GM18502 (cell line): Measurements from ENCODE around the gene STK38.

Source experiments
- ATAC-seq: cut with Tn5 transposase; IDR thresholded peaks from one replicate; pipeline ENCODE4 v1.9.1; 2021; ENCODE audit warnings: mild to moderate bottlenecking; ENCODE audit not compliant: unreplicated experiment, poor library complexity

Gene STK38

DNA sequence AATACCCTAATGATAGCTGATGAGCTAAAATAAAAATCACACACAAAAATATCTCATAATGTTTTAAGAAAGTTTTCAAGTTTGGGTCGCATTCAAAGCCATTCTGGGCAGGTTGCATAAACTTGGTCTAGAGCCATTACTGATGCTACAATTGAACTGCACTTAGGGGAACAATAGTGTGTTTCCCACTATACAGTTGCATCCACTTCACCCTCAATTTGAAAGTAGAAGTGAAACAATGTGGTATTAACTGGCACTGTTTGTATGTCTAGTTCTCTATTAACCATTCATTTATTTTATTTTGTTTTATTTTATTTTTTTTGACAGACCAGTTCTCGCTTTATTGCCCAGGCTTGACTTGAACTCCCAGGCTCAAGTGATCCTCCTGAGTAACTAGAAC is 23.0 kb upstream of the STK38 start:
- no peak for ATAC-seq

DNA sequence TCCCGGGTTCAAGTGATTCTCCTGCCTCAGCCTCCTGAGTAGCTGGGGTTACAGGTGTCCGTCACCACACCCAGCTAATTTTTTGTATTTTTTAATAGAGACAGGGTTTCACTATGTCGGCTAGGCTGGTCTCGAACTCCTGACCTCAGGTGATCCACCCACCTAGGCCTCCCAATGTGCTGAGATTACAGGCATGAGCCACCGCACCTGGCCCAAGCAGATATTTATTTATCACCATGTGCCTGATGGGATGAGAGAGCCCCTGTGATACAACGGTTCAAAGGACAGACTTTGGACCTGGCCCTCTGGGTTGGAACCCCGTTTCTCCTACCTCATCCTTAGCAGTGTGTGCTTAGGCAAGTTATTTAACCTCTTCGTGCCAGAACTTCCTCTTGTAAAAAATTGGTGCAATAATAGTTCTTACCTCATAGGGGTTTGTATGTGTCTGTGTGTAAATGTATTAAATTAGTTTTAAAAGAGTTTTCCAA is 19.2 kb upstream of the STK38 start:
- ATAC-seq = no peak

DNA sequence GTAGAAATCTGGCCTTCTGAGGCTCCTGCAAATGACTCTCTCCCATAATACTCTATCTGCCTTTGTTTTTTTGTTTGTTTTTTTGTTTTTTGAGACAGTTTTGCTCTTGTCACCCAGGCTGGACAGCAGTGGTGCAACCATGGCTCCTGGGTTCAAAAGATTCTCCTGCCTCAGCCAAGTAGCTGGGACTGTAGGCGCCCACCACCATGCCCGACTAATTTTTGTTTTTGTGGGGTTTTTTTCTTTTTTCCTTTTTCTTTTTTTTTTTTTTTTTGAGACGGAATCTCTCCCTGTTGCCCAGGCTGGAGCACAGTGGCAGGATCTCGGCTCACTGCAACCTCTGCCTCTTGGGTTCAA is 16.6 kb upstream of the STK38 start:
- ATAC-seq = no peak

DNA sequence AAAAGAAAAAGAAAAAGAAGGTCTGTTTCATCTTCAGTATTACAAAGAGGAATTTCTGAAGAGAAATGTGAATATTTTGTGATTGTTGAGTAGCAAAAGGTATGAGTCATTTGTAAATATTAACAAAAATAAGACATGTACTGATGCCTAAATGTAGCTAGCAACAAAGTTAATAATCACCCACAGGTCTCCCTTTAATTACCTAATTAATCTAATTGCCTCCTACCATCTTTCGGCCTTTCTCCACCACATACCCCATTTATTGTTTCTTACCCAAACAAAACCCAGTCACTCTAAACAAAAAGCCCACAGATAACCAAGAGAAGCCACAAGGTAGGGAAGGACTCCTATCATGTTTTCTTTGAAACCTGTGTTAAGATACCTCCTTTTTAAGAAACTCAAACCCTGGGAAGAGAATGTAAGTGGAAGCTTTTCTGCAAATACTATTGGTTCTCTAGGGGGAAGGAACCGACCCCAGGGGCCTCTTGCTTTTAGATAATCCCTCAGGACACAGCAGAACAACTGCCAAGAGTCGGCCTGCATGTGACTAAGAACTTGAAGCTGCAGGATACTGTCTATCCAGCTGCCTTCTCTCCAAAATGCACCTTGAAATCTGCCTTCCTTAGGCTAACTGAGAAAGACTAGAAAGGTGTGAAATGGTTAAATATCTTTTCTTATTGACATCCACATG is 16.1 kb upstream of the STK38 start:
- no peak for ATAC-seq

DNA sequence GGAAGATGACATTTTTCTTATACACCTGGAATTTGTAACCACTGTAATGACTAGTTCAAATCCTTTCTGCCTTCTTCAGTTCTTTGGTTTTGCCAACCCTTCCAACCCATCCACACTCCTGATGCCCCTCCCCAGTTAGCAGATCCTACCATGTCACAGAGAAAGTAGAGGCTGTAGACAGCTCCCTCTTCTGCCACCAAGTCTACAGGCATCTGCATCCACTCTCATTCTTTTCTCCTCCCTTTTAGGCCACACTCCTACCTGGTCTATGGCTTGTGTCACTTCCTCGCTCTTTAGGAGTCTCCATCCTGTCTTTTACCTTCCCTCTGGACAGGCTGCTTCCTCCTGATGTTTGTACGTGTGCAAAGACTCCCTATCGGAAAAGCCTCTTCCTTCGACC is 13.5 kb upstream of the STK38 start:
- ATAC-seq = no peak

DNA sequence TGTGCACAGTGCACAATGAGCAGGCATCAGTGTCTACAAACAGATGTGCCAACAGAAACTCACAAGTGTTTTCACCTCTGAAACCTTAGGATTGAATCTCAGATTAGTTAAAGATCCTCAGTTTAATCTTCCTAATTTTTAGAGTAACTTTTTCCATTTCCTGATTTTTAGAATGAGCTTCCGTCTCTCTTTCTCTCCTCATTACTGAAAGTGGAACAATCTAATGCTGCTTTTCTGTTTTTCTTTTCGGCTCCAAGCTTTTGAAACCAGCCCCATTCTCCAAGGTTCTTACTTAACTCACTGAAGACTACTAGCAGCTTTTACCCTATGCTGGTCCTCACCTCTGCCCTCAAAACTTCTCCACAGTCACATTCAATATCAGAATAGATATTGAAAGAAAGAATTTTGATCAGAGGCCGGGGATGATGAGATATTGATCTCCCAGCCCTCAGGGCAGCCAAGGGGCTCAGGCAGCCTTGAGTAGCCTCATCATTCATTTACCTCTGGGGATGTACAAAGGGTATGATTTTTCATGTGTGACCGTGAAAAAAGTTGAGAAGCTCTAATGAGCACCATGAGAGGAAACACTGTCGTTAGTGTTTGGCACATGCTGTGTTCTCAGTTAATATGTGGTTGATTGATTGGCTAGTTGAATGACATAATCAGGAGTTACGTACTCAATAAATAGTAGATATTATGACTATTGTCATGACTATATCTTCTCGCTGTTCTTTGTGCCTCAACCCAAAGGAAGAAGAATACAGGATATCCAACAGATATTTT is 11.9 kb upstream of the STK38 start:
- ATAC-seq = no peak

DNA sequence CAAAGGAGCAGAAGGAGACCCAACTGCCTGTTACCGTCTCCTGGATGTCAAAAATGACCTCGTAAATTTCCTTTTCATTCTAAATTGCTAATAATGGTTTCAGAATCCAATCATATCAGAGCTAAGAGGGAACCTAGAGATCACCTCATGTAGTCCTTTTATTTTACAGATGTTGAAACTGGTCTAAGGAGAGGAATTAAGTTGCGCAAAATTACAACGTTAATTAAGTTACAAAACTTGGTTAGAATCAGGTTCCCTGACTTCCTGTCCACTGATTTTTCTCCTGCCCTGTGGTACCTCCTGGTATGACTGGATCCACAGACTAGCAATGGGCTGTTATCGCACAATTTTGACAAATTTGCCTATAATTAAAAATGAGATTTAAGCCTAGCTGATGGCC is 9.0 kb upstream of the STK38 start:
- no peak for ATAC-seq

DNA sequence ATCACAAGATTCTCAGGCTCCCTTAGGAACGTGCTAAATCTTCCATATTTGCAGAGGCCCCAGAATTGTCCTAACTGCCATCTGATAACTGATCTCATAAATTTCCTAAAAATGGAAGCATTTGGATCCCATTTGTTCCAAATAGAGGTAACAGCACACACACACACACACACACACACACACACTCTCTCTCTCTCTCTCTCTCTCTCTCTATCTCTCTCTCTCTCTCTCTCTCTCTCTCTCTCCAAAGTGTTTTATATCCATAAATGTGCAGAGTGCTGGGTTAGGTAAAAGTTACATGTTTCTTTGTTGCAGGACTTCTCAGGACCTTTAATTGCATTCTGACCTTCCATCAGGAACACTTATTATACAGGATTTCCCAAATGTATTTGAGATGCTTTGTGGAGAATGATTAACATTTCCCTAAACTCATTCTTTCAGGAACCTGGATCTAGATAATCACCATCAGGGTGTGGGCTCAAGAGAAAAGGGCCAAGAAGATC is 8.5 kb upstream of the STK38 start:
- ATAC-seq = no peak

DNA sequence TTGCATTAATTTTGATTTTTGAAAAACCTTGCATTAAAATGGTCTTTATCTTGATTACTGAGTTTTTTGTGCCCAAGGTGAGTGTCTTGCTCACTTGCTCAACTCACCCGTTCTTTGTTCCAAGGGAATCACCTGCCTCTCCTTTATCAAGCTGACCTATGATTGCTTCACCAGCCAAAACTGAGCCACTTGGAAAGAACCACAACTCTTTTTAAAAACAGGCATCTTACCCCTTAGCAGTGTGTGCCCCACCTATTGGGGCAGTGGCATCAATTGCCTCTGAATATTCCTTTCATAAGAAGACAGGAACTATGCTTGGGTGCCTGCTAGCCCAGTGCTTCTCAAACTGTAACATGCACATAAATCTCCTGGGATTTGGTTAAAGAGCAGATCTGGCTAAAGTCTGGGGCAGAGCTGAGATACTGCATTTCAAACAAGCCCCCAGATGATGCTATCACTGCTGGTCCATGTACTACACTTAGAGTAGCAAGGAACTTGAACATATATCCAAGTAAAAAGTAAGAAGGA is 3.3 kb upstream of the STK38 start:
- ATAC-seq = no peak

DNA sequence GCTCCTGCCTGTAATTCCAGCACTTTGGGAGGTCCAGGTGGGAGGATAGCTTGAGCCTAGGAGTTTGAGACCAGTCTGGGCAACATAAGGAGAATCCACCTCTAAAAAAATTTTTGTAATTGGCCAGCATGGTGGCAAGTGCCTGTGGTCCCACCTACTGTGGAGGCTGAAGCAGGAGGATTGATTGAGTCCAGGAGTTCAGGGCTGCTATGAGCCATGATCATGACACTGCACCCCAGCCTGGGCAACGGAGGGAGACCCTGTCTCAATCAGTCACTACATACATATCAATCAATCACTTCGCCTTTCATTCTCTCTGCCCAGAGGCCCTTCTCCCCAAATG is 1.1 kb upstream of the STK38 start:
- ATAC-seq = no peak

DNA sequence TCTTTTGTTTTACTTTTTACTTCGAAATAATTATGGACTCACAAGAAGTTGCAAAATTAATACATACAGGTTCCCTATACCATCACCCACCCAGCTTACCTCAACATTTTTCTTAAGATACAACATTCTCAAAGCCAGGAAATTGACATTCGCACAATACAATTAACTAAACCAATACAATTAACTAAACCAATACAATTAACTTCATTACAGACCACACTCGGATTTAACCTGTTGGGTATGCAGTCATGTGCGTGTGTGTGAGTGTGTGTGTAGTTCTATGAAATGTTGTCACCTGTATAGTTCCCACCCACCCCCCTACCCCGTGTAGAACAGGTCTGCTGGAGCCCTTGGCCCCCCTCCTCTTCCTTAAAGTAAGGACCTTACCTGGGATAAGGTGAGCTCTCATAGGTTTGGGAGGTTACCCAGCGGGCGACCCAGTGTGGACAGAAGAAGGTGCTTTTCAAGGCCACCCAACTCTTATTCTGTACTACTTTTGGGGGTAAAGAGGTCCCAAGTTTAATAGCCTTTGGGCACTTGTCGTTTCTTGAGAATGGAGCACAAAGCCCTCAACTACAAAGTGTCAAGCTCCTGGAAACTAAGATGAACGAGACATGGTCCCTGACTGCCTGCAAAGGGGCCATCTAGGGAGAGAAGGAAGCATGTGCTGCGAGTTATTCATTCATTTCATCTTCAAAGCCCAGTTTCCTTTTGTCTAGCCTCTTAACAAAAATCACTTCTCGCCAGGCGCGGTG is 544 bp upstream of the STK38 start:
- no peak for ATAC-seq

DNA sequence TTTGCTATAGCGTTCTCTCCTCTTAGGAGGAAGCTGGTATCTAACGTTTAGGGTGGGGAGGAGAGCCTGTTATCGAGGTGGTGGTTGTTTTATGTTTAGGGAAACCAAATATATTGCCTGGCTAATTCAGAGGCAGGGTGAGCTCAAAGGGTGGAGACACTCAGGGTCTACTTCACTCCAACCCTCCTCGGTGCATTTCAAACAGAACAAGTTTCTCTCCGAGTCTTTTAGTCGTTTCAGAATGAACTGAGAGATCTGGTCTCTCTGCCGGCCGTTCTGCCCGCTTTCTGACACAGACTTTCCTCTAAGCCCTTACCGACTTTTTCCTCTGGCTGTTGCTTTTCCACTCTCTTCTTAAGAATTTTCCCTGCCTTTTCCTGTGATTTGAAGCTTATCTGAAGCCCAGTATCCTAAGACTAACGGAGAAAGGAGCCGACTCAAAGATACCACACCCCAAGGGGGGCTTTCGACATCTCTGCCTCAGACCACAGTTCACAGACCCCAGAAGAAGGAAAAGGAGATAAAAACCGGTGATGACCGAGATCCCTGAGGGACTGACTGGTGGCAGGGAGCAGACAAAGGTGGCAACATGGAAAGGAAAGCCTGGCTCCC is 865 bp downstream of the STK38 start:
- no peak for ATAC-seq

DNA sequence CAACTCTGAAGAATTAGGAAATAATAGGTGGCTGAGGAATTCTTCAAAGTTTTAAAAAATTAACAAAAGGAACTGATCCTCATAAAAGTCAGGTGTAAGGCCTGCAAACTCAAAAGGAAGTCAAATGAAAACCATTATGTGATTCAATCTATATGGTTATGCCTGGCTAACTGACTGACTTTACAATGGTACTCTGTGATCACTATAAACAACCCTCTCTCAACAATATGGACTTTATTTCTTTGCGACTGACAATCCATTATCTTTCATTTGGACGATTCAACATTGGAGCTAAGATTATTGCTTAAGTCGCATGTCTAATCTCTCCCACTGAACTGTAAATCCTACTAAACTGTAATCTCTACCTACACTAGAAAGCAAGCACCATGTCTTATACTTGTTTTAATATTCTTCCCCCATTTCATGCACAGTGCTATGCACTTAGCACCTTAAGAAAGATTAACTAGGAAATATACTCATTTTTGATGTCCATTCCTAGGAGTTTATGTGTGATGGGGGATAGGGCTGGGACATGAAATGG is 1.4 kb downstream of the STK38 start:
- ATAC-seq = no peak

DNA sequence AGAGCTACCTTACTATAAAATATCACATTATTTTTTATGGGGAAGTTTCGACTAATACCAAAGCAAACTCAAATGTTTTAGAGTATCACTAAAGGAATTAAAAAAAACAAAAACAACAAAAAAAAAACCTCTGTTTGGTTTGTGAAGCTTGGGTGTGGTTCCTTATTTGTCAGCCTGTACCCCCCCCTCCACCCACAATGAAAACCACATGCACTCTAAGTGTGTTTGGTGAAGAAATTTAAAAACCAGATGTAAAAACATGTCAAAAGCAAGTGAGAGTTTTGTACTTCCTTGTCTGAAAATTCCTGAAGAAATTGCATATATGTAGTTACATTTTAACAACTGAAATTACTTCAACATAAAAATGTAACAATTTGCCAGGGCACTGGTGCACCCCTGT is 3.1 kb downstream of the STK38 start:
- ATAC-seq = no peak

DNA sequence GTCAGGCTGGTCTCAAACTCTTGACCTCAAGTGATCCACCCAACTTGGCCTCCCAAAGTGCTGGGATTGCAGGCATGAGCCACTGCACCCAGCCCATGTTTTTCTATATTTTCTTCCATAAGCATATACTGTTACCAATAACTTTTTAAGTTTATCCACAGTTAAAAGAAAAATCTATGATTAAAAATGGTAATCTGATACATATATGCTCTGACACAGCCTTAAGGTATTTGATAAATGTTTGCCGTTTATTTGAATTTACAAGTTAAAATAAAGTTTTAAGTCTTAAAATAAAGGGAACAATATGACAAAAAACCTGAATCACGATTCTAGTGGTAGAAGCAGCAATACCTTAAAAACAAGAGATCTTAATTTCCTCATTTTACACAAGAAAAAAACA is 5.2 kb downstream of the STK38 start:
- no peak for ATAC-seq

DNA sequence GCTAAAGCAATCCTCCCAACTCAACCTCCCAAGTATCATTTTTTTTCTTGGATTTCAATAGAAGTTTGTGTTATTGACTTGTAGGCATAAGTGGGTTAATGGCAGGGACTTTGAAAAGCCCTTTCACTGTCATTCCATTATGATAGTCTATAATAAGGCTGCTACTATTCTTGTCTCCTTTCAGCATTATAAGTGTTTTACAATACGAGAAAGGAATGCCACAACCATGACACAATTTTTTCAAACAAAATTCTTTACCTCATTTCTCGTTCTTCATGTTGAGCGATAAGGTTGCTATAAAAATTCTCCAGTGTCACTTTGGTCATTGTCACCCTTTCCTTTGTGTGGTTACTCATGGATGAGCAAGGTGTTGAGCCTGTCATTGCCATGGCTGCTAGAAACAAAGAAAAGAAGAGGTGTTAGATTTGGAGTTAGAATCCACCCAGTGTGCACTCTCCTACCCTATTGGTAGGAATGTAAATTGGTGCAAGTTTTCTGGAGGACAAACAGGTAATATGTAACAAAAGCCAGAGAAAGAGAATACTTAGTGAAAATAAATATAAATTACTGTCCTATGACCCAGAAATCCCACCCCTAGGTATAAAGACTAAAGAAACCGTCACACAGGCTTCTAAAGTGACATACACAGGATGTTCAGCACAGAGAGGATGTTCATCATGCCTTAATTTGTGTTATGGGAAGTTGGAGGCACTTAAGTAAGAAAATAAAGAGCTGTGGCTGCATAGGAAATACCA is 7.3 kb downstream of the STK38 start:
- no peak for ATAC-seq

DNA sequence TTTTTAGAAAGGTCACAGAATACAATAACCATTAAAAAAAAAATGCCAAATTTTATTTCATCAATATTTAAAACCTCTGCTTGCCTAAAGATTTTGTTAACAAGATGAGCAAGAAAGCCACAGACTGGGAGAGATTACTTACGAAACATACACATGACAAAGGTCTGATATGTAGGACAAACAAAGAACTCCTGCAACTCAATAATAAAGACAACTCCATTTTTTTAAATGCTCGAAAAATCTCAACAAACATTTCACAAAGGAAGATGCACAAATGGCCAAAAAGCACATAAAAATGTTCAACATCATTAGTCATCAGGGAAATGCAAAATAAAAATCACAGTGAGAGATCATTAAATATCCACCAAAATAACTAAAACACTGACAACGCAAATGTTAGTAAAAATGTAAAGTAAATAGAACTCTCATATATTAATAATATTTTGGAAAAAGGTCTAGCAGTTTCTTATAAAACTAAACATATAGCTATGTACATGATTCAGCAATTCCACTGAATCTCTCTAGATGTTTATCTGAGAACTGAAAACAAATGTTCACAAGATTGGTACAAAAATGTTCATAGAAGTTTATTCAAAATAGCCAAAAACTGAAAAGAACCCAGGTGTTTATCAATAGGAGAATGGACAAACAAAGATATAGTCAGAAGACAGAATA is 10.3 kb downstream of the STK38 start:
- ATAC-seq = no peak

DNA sequence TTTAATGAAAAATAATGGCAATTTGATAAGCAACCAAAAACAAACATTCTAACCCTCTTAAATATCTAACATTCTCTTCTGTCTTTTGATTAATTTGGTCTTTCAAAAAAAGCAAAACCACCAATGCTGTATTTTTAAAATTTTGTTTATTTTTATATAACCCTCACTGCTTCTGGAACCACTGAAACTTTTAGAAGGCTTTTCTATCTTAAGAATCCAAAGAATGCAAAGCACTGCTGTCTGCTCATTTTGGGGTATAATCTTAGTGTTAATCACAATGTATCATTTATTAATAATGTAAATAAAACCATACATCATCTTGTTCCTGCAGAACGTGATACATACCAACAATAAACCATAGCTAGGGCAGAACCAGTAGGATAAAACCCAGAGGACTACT is 14.0 kb downstream of the STK38 start:
- ATAC-seq = no peak

DNA sequence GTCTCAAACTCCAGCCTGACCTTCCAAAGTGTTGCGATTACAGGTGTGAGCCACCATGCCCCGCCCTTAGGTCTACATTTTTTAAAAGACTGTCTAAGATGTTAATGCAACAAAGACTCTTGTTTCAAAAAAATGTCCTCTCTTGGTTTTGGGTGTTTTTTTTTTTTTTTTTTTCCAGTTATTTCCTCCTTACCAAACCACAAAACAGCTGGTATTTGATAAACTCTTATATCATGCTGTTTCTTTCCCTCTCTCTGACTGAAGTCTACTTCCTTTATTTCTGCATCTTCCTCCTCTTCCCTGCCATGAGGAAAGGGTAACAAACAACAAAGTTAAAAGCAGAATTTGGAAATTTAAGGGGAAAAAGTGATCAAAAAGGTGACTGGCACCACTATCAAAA is 21.2 kb downstream of the STK38 start:
- ATAC-seq = no peak
